SK-N-MC (cell line): ENCODE measurements around the gene ADAMTSL3.

Experiments used
- EZH2 ChIP-seq: fragments of 200-600 bp; sonication (generic); IDR thresholded peaks from one replicate; pipeline ENCODE4 v1.6.1; 2017; ENCODE audit warnings: antibody characterized with exemption
- FOXP2 ChIP-seq: optimal IDR thresholded peaks from 2 replicates; pipeline ENCODE3; 2011; ENCODE audit warnings: mild to moderate bottlenecking, moderate library complexity; ENCODE audit not compliant: insufficient read depth; ENCODE audit errors: extremely low read length, control extremely low read depth
- POLR2AphosphoS5 ChIP-seq: IDR thresholded peaks from 2 replicates; pipeline ENCODE4 v1.6.1; 2012; ENCODE audit warnings: mild to moderate bottlenecking, low read depth, low read length, borderline replicate concordance

DNA sequence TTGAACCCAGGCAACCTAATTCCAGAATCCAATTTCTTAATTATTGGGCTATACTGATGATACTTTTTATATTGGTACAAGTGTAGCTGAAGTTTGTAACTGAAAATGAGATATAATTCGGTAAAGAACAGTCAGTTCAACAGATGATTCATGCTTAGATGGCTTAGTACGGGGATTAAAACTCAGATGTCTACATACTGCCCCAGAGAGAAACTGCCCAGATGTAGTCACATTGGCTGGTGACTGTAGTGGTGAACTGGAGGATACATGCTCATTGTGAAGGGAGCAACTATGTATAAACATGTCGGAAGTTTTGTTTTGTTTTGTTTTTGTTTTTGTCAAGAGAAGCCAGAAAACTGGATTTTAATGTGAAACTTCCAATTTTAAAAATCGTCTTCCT is 179.6 kb downstream of the ADAMTSL3 start:
- no peak for TF ChIP-seq EZH2
- TF ChIP-seq POLR2AphosphoS5, result no peak
- no peak for TF ChIP-seq FOXP2
